Measurements from ENCODE around the gene TAF6L.

DNA sequence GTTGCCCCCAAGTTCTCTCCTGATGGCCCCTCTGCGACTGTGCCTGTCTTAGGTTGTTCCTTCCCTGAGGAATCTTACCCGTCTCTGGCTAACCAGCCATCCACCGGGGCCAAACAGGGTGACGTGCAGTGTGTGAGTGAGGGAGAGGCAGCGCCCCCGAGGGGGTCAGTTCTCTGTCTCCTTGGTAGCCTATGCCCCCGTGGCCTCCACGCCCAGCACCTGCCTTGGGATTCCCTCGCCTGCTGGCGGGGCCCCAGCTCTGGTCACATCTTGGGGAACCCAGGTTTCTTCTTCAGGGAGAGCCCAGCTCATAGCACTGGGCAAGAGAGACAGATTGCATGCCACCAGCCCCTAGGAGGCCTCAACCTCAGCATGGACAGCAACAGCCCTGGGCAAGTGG lies 28.3 kb downstream of the TAF6L start:
- TF ChIP-seq CTCF (IDR thresholded peaks at IDR 0.05): no peak
- no peak for TF ChIP-seq EP300 (IDR thresholded peaks at IDR 0.05)
- no peak for TF ChIP-seq POLR2A (IDR thresholded peaks at IDR 0.05)

Data from ovary (tissue), 3 donors.